Retinal pigment epithelial cell (primary cell): ENCODE data around the gene ZCCHC7.
"Not testable (repeated sequence)": the region's sequence is repeated elsewhere in the genome, so short reads cannot be mapped to it uniquely, and the experiment has no call there.

ENCODE experiments used
- DNase-seq: peaks from one replicate; pipeline ENCODE4 v3.0.0-alpha.2; 2010; ENCODE audit warnings: low read depth
- H3K4me3 ChIP-seq: 2 replicates; pipeline ENCODE4 v1.5.1; 2011; ENCODE audit warnings: mild to moderate bottlenecking, low read length, control low read depth, moderate library complexity
- TF ChIP-seq, protein P1 (sequence below): conservative IDR thresholded peaks from 2 replicates; pipeline ENCODE4 v1.5.1; 2011; ENCODE audit warnings: low read depth, low read length, control low read depth, inconsistent platforms

The ZCCHC7 gene

DNA sequence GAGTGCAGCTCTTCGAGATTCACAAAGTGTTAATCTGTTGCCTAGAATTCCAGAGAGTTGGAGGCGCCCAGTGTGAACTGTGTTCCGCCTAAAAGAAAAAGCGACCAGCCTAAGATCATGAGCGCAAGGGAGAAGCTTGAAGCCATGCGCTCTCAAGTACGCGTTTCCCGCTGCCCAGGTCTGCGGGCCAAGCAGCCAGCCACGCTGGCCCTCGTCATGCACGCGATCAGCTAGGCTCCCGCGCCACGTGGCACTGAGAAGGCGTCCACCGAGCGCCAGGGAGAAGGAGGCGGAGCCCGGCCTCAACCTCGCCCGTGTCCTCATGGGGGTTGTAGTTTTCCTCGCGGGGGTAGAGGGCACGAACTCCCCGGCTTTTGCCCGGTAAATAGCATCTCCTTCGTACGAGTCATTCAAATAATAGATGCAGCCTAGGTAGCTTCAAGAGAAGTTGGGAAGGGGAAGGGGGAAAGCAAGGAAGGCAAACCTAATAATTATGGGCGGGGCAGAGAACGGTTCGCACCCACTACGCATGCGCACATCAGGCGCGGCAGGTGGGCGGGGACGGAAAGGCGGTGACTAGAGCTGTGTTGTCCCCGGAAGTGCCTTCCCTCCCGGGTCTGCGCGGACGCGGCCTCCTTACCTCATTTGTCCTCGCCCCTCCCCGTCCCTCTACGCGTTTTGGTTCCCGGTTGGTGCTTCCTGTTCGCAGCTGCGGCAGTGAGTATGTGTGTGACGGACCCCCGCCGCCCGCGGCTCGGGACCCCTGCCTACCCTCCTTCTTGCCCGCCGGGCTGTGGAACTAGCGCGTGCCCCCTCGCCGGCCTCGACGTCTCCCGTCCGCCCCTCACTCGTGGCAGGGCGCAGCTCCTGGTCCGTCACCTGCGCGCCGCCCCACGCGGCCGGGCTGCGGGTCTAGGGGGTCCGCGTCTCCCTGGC is at the start of gene ZCCHC7:
ZCCHC7 (plus strand) TSS at position 668 of the 936 bp plus-strand sequence.
- TF ChIP-seq, protein P1, sequence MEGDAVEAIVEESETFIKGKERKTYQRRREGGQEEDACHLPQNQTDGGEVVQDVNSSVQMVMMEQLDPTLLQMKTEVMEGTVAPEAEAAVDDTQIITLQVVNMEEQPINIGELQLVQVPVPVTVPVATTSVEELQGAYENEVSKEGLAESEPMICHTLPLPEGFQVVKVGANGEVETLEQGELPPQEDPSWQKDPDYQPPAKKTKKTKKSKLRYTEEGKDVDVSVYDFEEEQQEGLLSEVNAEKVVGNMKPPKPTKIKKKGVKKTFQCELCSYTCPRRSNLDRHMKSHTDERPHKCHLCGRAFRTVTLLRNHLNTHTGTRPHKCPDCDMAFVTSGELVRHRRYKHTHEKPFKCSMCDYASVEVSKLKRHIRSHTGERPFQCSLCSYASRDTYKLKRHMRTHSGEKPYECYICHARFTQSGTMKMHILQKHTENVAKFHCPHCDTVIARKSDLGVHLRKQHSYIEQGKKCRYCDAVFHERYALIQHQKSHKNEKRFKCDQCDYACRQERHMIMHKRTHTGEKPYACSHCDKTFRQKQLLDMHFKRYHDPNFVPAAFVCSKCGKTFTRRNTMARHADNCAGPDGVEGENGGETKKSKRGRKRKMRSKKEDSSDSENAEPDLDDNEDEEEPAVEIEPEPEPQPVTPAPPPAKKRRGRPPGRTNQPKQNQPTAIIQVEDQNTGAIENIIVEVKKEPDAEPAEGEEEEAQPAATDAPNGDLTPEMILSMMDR, result no peak
- DNase-seq, result peak; percentile 75
- H3K4me3 ChIP-seq, result peak within 1 kb of the TSS; percentile 86

- not testable (repeated sequence) for H3K4me3 ChIP-seq, DNase-seq
These were observed 45.6 kb upstream of the ZCCHC7 start for GRCh38 chr9:37074790-37075189.

- H3K4me3 ChIP-seq, result peak overlapping the region; percentile 88
- DNase-seq, result peak; percentile 71
- TF ChIP-seq, protein P1, result no peak
These were observed 40.8 kb upstream of the ZCCHC7 start for GRCh38 chr9:37079370-37080164.

DNA sequence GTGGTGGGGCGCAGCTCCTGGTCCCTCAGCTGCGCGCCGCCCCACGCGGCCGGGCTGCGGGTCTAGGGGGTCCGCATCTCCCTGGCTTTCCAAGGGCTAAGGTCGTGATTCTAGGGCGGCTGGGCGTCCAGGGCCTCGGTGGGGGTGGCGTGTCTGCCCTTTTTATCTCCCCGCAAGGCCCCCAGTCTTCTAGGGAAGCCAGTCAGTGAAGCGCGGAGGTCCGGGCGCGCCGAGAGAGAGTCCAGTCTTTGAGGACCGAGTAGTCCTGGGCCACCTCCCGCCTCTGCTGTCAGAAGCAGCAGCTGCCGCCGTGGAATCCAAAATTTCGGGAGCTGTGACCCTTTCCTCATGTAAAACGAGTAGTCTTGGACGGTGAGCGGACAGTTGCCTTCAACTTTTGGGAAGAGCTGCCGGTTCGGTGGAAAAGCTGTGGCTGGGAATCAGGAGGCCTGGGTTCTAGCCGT is 40.2 kb upstream of the ZCCHC7 start:
- DNase-seq, result not testable (repeated sequence)

DNA sequence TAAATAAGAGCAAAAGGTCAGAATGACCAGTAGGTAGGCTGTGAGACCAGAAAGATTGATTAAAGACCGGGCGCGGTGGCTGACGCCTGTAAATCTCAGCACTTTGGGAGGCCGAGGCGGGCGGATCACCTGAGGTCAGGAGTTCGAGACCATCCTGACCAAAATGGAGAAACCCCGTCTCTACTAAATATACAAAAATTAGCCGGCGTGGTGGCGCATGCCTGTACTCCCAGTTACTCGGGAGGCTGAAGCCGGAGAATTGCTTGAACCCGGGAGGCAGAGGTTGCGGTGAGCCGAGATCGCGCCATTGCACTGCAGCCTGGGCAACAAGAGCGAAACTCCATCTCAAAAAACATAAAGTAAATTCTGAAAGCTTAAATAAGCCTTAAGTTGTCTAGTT is 38.9 kb upstream of the ZCCHC7 start:
- not testable (repeated sequence) for DNase-seq, H3K4me3 ChIP-seq

More for the DNA sequence above, 40.2 kb upstream of the ZCCHC7 start:
- H3K4me3 ChIP-seq, result peak overlapping the region; percentile 88

GRCh38 chr9:37082214-37082765 is 38.1 kb upstream of the ZCCHC7 start:
- TF ChIP-seq, protein P1, result no peak
- DNase-seq, result no peak

DNA sequence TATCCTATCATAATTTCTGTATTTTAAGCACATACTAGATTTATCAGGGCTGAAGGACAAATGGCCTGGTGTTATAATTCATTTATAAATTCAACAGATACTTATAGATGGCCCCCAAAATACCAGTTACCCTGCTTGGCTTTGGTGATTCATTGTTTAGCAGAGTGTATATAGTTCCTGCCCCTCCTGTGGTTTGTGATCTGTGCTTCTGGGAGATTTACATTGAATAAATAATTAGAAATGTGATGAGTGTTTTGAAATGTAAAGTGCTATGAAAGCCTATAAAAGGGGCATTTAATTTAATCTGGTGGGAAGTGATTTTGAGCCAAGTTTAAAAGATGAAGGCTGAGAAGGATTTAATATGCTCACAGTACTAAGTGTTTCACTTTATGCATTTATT is 36.7 kb upstream of the ZCCHC7 start:
- no peak overlapping the region for H3K4me3 ChIP-seq
- TF ChIP-seq, protein P1, result no peak
- no peak for DNase-seq

More at GRCh38 chr9:37082214-37082765, 38.1 kb upstream of the ZCCHC7 start:
- H3K4me3 ChIP-seq, result no peak overlapping the region

DNA sequence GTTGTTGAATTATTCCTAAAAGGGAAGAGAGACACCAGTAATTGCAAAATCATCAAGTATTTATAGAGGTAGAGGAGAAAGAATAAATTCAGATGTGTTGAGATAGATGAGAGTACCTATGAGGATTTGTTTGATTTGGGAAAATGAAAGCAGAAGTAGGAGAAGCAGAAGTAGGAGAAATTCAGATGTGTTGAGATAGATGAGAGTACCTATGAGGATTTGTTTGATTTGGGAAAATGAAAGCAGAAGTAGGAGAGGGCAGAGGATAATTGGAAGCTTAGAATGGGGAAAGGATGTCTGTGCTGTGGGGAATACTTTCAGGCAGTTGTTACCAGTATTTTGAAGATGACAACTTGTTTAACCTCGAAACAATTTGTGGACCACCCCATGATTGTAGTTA is 35.1 kb upstream of the ZCCHC7 start:
- no peak overlapping the region for H3K4me3 ChIP-seq
- DNase-seq, result no peak
- TF ChIP-seq, protein P1, result no peak

- H3K4me3 ChIP-seq, DNase-seq: not testable (repeated sequence)
These were observed 27.6 kb upstream of the ZCCHC7 start for GRCh38 chr9:37092714-37093295.
